DND-41 (cell line): ENCODE results near the gene RFTN1.
A peak's percentile ranks its signal among the peaks of the same experiment; 100 is the strongest.

Source experiments
- ATAC-seq: fragments of 200-7000 bp; cut with Tn5 transposase; 3 replicates; pipeline ENCODE4 v1.9.1; 2021; ENCODE audit warnings: low read depth; ENCODE audit not compliant: insufficient read depth
- DNase-seq: peaks from one replicate; pipeline ENCODE4 v3.0.0-alpha.2; 2020
- H2AFZ ChIP-seq: 2 replicates; pipeline ENCODE4 v1.6.0; 2012; ENCODE audit warnings: low read depth, low read length
- H3K27ac ChIP-seq: 2 replicates; pipeline ENCODE4 v1.5.1; 2012; ENCODE audit warnings: low read length, inconsistent platforms
- H3K27me3 ChIP-seq: fragments of 200-600 bp; sonication (generic); 2 replicates; pipeline ENCODE4 v1.6.0; 2012; ENCODE audit warnings: low read length, mild to moderate bottlenecking, inconsistent platforms; ENCODE audit not compliant: insufficient read depth, poor library complexity
- H3K36me3 ChIP-seq: 2 replicates; pipeline ENCODE4 v1.5.1; 2012; ENCODE audit warnings: low read length, inconsistent platforms; ENCODE audit not compliant: insufficient read depth
- H3K4me1 ChIP-seq: 2 replicates; pipeline ENCODE4 v1.5.1; 2012; ENCODE audit warnings: mild to moderate bottlenecking, low read length; ENCODE audit not compliant: insufficient read depth
- H3K4me2 ChIP-seq: 2 replicates; pipeline ENCODE4 v1.6.0; 2012; ENCODE audit warnings: mild to moderate bottlenecking, moderate library complexity, low read length, inconsistent platforms; ENCODE audit not compliant: insufficient read depth
- H3K4me3 ChIP-seq, 2 experiments: fragments of 200-600 bp in 1 of 2; shearing (Covaris generic) in 1 of 2; 2 replicates each; pipeline ENCODE4 v1.5.1; 2012 to 2016; ENCODE audit warnings: inconsistent platforms in 2 of 2, low read length in 2 of 2, mild to moderate bottlenecking in 2 of 2, low read depth in 1 of 2, moderate library complexity in 1 of 2
- H3K79me2 ChIP-seq: 2 replicates; pipeline ENCODE4 v1.6.0; 2012; ENCODE audit warnings: low read length, inconsistent platforms; ENCODE audit not compliant: insufficient read depth
- H3K9ac ChIP-seq: 2 replicates; pipeline ENCODE4 v1.6.0; 2012; ENCODE audit warnings: low read depth, mild to moderate bottlenecking, inconsistent platforms, low read length, moderate library complexity
- H3K9me3 ChIP-seq: 2 replicates; pipeline ENCODE4 v1.5.1; 2012; ENCODE audit warnings: low read length, moderate library complexity, mild to moderate bottlenecking, inconsistent platforms; ENCODE audit not compliant: insufficient read depth, severe bottlenecking
- H4K20me1 ChIP-seq: 2 replicates; pipeline ENCODE4 v1.6.0; 2012; ENCODE audit warnings: low read length; ENCODE audit not compliant: insufficient read depth
- EZH2 ChIP-seq: IDR thresholded peaks from 3 replicates; pipeline ENCODE4 v1.6.1; 2012; ENCODE audit warnings: borderline replicate concordance, low read depth, mild to moderate bottlenecking, moderate library complexity, low read length, inconsistent platforms; ENCODE audit not compliant: severe bottlenecking
- TF ChIP-seq, protein P1 (sequence below): IDR thresholded peaks from 2 replicates; pipeline ENCODE4 v1.5.1; 2012; ENCODE audit warnings: borderline replicate concordance, low read length, moderate library complexity, mild to moderate bottlenecking; ENCODE audit not compliant: poor library complexity, severe bottlenecking; ENCODE audit errors: extremely low read depth

Gene RFTN1

DNA sequence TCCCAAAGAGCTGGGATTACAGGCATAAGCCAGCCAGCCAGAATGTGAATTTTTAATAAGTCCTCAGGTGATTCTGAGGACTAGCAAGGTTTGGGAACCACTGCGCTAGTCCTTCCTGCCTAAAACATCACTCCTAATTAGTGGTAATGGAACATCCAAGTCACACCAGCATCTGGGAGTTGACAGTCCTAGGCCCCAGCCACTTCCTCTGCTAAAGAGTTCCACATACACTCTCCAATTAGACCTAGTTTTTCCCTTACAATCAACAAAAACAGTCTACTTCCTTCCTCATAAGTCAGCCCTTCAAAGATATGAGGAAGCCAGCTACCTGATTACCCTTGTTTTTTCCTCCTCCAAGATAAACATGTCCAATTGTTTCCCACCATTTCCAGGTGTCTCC lies 170.4 kb downstream of the RFTN1 start:
- H3K27me3 ChIP-seq, result no peaks in the 10 kb centered on the region
- no peak overlapping the region for H3K4me3 ChIP-seq
- H3K36me3 ChIP-seq, result peaks cover 62% of the 10 kb centered on the region
- H4K20me1 ChIP-seq, result no peaks in the 10 kb centered on the region
- peaks cover 24% of the 10 kb centered on the region for H3K4me1 ChIP-seq
- H2AFZ ChIP-seq, result no peak overlapping the region
- H3K4me2 ChIP-seq, result no peak overlapping the region
- no peaks in the 10 kb centered on the region for H3K9me3 ChIP-seq
- DNase-seq (no peak), ATAC-seq (no peak)
- H3K9ac ChIP-seq, result no peak overlapping the region
- H3K79me2 ChIP-seq, result peaks cover 18% of the 10 kb centered on the region
- no peak for TF ChIP-seq EZH2
- TF ChIP-seq, protein P1, sequence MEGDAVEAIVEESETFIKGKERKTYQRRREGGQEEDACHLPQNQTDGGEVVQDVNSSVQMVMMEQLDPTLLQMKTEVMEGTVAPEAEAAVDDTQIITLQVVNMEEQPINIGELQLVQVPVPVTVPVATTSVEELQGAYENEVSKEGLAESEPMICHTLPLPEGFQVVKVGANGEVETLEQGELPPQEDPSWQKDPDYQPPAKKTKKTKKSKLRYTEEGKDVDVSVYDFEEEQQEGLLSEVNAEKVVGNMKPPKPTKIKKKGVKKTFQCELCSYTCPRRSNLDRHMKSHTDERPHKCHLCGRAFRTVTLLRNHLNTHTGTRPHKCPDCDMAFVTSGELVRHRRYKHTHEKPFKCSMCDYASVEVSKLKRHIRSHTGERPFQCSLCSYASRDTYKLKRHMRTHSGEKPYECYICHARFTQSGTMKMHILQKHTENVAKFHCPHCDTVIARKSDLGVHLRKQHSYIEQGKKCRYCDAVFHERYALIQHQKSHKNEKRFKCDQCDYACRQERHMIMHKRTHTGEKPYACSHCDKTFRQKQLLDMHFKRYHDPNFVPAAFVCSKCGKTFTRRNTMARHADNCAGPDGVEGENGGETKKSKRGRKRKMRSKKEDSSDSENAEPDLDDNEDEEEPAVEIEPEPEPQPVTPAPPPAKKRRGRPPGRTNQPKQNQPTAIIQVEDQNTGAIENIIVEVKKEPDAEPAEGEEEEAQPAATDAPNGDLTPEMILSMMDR, result no peak
- 0 out of 2 replicates have a peak overlapping the region, but pooled peaks have one; percentile 28 for H3K27ac ChIP-seq

DNA sequence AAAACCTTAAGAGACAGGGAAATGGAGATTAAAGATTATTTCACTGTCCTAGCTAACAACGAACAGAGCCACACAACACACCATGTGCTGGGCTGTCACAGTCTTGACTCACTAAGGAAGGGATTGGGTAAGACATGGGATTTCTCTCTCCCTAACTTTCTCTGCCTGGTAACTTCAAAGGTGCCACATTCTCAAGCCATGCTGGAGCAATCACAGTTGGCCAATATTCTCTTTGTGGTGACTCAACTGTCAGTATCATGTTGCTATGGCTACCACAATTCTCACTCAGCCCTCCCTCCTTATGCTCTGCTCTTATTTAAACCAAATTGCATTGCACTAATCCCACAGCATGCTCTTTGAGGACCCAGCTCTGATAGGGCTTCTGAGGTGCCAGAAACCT lies 174.5 kb downstream of the RFTN1 start:
- no peak overlapping the region for H3K4me3 ChIP-seq
- no peaks in the 10 kb centered on the region for H3K9me3 ChIP-seq
- peaks cover 30% of the 10 kb centered on the region for H3K4me1 ChIP-seq
- DNase-seq (peak; percentile 59), ATAC-seq (peak; percentile 69)
- H2AFZ ChIP-seq, result no peak overlapping the region
- no peaks in the 10 kb centered on the region for H3K27me3 ChIP-seq
- no peaks in the 10 kb centered on the region for H4K20me1 ChIP-seq
- peak overlapping the region; percentile 30; the same call in 1 of the 2 replicates for H3K9ac ChIP-seq
- peak overlapping the region; percentile 80 for H3K27ac ChIP-seq
- TF ChIP-seq EZH2, result no peak
- TF ChIP-seq, protein P1, result no peak
- peaks cover 35% of the 10 kb centered on the region for H3K79me2 ChIP-seq
- no peak overlapping the region for H3K4me2 ChIP-seq
- peaks cover 54% of the 10 kb centered on the region for H3K36me3 ChIP-seq

DNA sequence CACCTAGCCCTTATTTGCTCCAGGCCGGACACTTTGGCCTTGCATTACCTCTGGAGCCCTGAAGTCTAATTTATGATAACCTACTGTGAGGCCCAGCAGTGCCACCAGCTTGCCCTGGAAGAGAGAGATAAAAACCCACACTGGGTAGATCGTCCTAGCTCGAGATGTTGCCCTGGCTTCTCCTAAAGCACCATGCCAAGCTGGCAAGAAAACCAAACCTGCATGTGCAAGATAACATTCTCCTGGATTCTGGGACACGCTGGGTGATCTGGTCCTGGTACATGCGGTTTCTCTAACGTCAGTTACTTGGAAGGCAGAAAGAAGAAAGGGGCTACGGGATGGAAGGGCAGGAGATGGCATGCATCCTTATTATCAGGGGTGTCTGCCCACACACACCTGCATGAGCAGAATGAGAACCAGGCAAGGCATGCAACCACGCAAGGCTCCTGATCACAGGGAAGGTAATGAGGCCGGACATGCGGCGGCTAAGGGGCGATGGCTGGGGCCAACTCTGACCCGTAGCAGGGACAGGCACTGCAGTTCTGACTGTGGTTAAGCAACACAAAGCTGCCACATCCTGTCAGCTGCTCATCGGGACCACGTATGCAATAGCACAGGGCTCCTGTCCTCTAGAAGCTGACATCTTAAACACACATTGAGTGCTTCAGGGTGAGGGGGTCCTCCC lies 175.5 kb downstream of the RFTN1 start:
- Histone ChIP-seq H3K4me3 (no peak overlapping the region), H3K9me3 (no peaks in the 10 kb centered on the region), H3K27ac (peak overlapping the region; percentile 80), H3K4me1 (peaks cover 30% of the 10 kb centered on the region), H3K79me2 (peaks cover 39% of the 10 kb centered on the region), H3K9ac (peak overlapping the region; percentile 30; the same call in 1 of the 2 replicates), H3K27me3 (no peaks in the 10 kb centered on the region), H4K20me1 (no peaks in the 10 kb centered on the region), H2AFZ (no peak overlapping the region), H3K36me3 (peaks cover 52% of the 10 kb centered on the region), H3K4me2 (no peak overlapping the region)
- DNase-seq (peak; percentile 81), ATAC-seq (peak; percentile 91)
- TF ChIP-seq EZH2, result no peak
- TF ChIP-seq, protein P1, result no peak
